ENCODE results near the gene NEGR1. TPM values are rescaled to one million over a fixed set of nuclear protein-coding genes. Genes with fewer than 3 reads are reported as not detected.

The NEGR1 gene
- polyA plus RNA-seq, 1 donor from 2014 or later, result 47.4 TPM

- no peaks in the 10 kb centered on the region for H4K20me1 ChIP-seq (ENCODE audit: insufficient read depth)
- no peak overlapping the region for H3K27ac ChIP-seq (ENCODE audit: low read length)
- no peaks in the 10 kb centered on the region for H3F3A ChIP-seq (ENCODE audit: insufficient read depth, low read length, poor library complexity, severe bottlenecking)
- no peaks in the 10 kb centered on the region for H3K9me2 ChIP-seq (ENCODE audit: insufficient read depth, low read length)
- H3K4me2 ChIP-seq (ENCODE audit: low read length), result no peak overlapping the region
- no peaks in the 10 kb centered on the region for H3K36me3 ChIP-seq (ENCODE audit: insufficient read depth, low read length)
- no peak overlapping the region for H3K9ac ChIP-seq (ENCODE audit: low read length)
- TF ChIP-seq POLR2AphosphoS5 (IDR thresholded peaks at IDR 0.05) (no peak), EP300 (conservative IDR thresholded peaks at IDR 0.05; ENCODE audit: poor library complexity, severe bottlenecking) (no peak), EZH2 (IDR thresholded peaks at IDR 0.05; ENCODE audit: borderline replicate concordance, insufficient read depth, low read length, poor library complexity, severe bottlenecking) (no peak), TAF1 (IDR thresholded peaks at IDR 0.05; ENCODE audit: low read depth) (no peak), SMC3 (conservative IDR thresholded peaks at IDR 0.05; ENCODE audit: poor library complexity) (no peak), CTCF (IDR thresholded peaks at IDR 0.05; ENCODE audit: poor library complexity, severe bottlenecking) (no peak), RAD21 (conservative IDR thresholded peaks at IDR 0.05) (no peak), MXI1 (conservative IDR thresholded peaks at IDR 0.05; ENCODE audit: poor library complexity, severe bottlenecking) (no peak), REST (IDR thresholded peaks at IDR 0.05; ENCODE audit: borderline replicate concordance) (no peak)
- H3K79me2 ChIP-seq (replicated peaks; ENCODE audit: insufficient read depth, low read length), result no peaks in the 10 kb centered on the region
- H3K9me3 ChIP-seq (ENCODE audit: low read length), result no peaks in the 10 kb centered on the region
- no peaks in the 10 kb centered on the region for H3K27me3 ChIP-seq (ENCODE audit: insufficient read depth, low read depth, low read length)
- no peak overlapping the region for H3K4me3 ChIP-seq (ENCODE audit: low read length)
- H2AFZ ChIP-seq (ENCODE audit: low read depth, low read length), result no peak overlapping the region
These were observed 657.3 kb downstream of the NEGR1 start for GRCh38 chr1:71625004-71625403.

DNA sequence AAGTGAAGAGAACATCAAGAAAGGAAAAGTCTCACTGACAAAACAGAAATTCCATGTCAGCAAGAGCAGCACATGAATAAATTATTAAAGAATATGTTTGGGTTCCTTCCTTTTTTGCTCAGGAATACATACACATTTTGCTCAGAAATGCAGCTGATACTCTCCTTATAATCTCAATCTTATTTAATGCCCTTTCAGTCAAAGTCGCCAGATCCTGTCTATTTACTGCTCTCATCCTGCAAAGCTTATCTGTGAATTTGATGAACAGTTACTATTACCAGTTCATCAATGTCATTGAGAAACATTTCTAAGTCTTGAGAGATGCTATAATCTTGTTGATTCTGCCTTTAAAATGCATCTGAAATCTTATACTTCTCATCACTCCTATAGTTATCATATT, 658.5 kb downstream of the NEGR1 start:
- H3K4me2 ChIP-seq (ENCODE audit: low read length), result no peak overlapping the region
- H3K27ac ChIP-seq (ENCODE audit: low read length), result peak overlapping the region; percentile 26
- no peaks in the 10 kb centered on the region for H3K9me2 ChIP-seq (ENCODE audit: insufficient read depth, low read length)
- no peak overlapping the region for H2AFZ ChIP-seq (ENCODE audit: low read depth, low read length)
- TF ChIP-seq EP300 (conservative IDR thresholded peaks at IDR 0.05; ENCODE audit: poor library complexity, severe bottlenecking), result peak; percentile 92
- TF ChIP-seq POLR2AphosphoS5 (IDR thresholded peaks at IDR 0.05), result peak; percentile 41
- TF ChIP-seq MXI1 (conservative IDR thresholded peaks at IDR 0.05; ENCODE audit: poor library complexity, severe bottlenecking), result no peak
- TF ChIP-seq RAD21 (conservative IDR thresholded peaks at IDR 0.05), result no peak
- no peaks in the 10 kb centered on the region for H3K27me3 ChIP-seq (ENCODE audit: insufficient read depth, low read depth, low read length)
- no peak overlapping the region for H3K4me3 ChIP-seq (ENCODE audit: low read length)
- no peaks in the 10 kb centered on the region for H3F3A ChIP-seq (ENCODE audit: insufficient read depth, low read length, poor library complexity, severe bottlenecking)
- H3K9me3 ChIP-seq (ENCODE audit: low read length), result no peaks in the 10 kb centered on the region
- H3K36me3 ChIP-seq (ENCODE audit: insufficient read depth, low read length), result no peaks in the 10 kb centered on the region
- no peaks in the 10 kb centered on the region for H4K20me1 ChIP-seq (ENCODE audit: insufficient read depth)
- no peaks in the 10 kb centered on the region for H3K79me2 ChIP-seq (replicated peaks; ENCODE audit: insufficient read depth, low read length)
- no peak overlapping the region for H3K9ac ChIP-seq (ENCODE audit: low read length)
